Endothelial cell of umbilical vein (primary cell): Measurements from ENCODE around the gene BCCIP. TPM values are rescaled to one million over a fixed set of nuclear protein-coding genes. Genes with fewer than 3 reads are reported as not detected.
A peak's percentile ranks its signal among the peaks of the same experiment; 100 is the strongest.

Source experiments
- BruUV-seq: library from RNA; stranded (reverse); fragments of 400-500 nt; replicated peaks from 2 replicates; lab custom pipeline; 2021; lab: Mats Ljungman, UMichigan
- CTCF ChIA-PET: fragments of 300-600, 350-600 bp; sonication (Branson Sonifier 250); formaldehyde crosslinking; loops from one replicate; lab custom pipeline; 2021; ENCODE audit warnings: antibody characterized with exemption, inconsistent platforms; lab: Charles Lee
- POLR2A ChIA-PET: fragments of 300-600, 350-600 bp; sonication (Branson Sonifier 250); formaldehyde crosslinking; loops from one replicate; lab custom pipeline; 2021; ENCODE audit warnings: antibody characterized with exemption, inconsistent platforms; lab: Charles Lee
- DNase-seq: peaks from one replicate; pipeline ENCODE4 v3.0.0-alpha.2; 2011; ENCODE audit warnings: low read depth, low spot score
- FAIRE-seq: peaks from 2 replicates; lab custom pipeline; 2011; peaks lifted over from hg19 to GRCh38; lab: Jason Lieb, UNC
- H2AFZ ChIP-seq: 2 replicates; pipeline ENCODE4 v1.6.0; 2012; ENCODE audit warnings: low read depth, low read length, control low read depth, inconsistent platforms
- H3K27ac ChIP-seq: 2 replicates; pipeline ENCODE4 v1.5.1; 2011; ENCODE audit warnings: low read depth, mild to moderate bottlenecking, control low read depth, low read length, moderate library complexity; ENCODE audit not compliant: insufficient read depth
- H3K27me3 ChIP-seq, 2 experiments: 2 replicates each; pipeline versions ENCODE4 v1.6.0 to v1.6.1; 2011; ENCODE audit warnings: low read length in 2 of 2, mixed read lengths in 1 of 2; ENCODE audit not compliant: control insufficient read depth in 2 of 2, insufficient read depth in 2 of 2
- H3K36me3 ChIP-seq, 2 experiments: 2 replicates in 1 of 2; 3 replicates in 1 of 2; pipeline ENCODE4 v1.5.1; 2011; ENCODE audit warnings: low read length in 2 of 2, mild to moderate bottlenecking in 1 of 2, moderate library complexity in 1 of 2; ENCODE audit not compliant: control insufficient read depth in 2 of 2, insufficient read depth in 2 of 2; ENCODE audit errors: extremely low read depth in 1 of 2
- H3K4me1 ChIP-seq: 3 replicates; pipeline ENCODE4 v1.5.1; 2011; ENCODE audit warnings: mild to moderate bottlenecking, low read length; ENCODE audit not compliant: control insufficient read depth, insufficient read depth; ENCODE audit errors: extremely low read depth
- H3K4me2 ChIP-seq: 2 replicates; pipeline ENCODE4 v1.6.1; 2011; ENCODE audit warnings: low read length, control low read depth, mixed read lengths; ENCODE audit not compliant: insufficient read depth
- H3K4me3 ChIP-seq, 3 experiments: fragments of 200-600 bp in 1 of 3; sonication (generic), shearing (Covaris generic) in 1 of 3; replicated peaks in 1 of 3; 2 replicates each; pipeline ENCODE4 v1.5.1; 2011 to 2016; ENCODE audit warnings: control low read depth in 3 of 3, low read length in 3 of 3, mild to moderate bottlenecking in 2 of 3, inconsistent platforms in 1 of 3, low read depth in 1 of 3, moderate library complexity in 1 of 3; ENCODE audit not compliant: insufficient read depth in 1 of 3
- H3K79me2 ChIP-seq: 2 replicates; pipeline ENCODE4 v1.6.0; 2012; ENCODE audit warnings: low read length, inconsistent platforms; ENCODE audit not compliant: control insufficient read depth, insufficient read depth
- H3K9ac ChIP-seq: replicated peaks from 2 replicates; pipeline ENCODE3; 2011; ENCODE audit warnings: low read length, control low read depth; ENCODE audit not compliant: insufficient read depth; ENCODE audit errors: extremely low read depth
- H3K9me1 ChIP-seq: replicated peaks from 3 replicates; pipeline ENCODE4 v1.6.0; 2011; ENCODE audit warnings: mild to moderate bottlenecking, low read length; ENCODE audit not compliant: control insufficient read depth, insufficient read depth; ENCODE audit errors: extremely low read depth
- H3K9me3 ChIP-seq: replicated peaks from 2 replicates; pipeline ENCODE4 v1.5.1; 2012; ENCODE audit warnings: low read length, inconsistent platforms; ENCODE audit not compliant: control insufficient read depth, insufficient read depth
- H4K20me1 ChIP-seq: replicated peaks from 2 replicates; pipeline ENCODE3; 2011; ENCODE audit warnings: mild to moderate bottlenecking, low read length; ENCODE audit not compliant: control insufficient read depth, insufficient read depth; ENCODE audit errors: extremely low read depth
- EZH2 ChIP-seq: IDR thresholded peaks from 2 replicates; pipeline ENCODE4 v1.6.1; 2012; ENCODE audit warnings: borderline replicate concordance, low read depth, mild to moderate bottlenecking, moderate library complexity, low read length, inconsistent platforms; ENCODE audit not compliant: severe bottlenecking
- FOS ChIP-seq: IDR thresholded peaks from 2 replicates; pipeline ENCODE4 v1.6.1; 2011; ENCODE audit warnings: mild to moderate bottlenecking, low read length, moderate library complexity, borderline replicate concordance; ENCODE audit not compliant: insufficient read depth
- GATA2 ChIP-seq: IDR thresholded peaks from 2 replicates; pipeline ENCODE4 v1.7.0; 2011; ENCODE audit warnings: low read depth, mild to moderate bottlenecking, moderate library complexity, mixed read lengths, low read length; ENCODE audit not compliant: insufficient read length, insufficient read depth
- JUN ChIP-seq: IDR thresholded peaks from 2 replicates; pipeline ENCODE4 v1.6.1; 2011; ENCODE audit warnings: borderline replicate concordance, low read depth; ENCODE audit not compliant: insufficient read length, insufficient read depth
- dilution Hi-C: fragments of 300-500 bp; cut with MboI; formaldehyde crosslinking; loops from one replicate; pipeline ENCODE4 v1.15.0; 2019; ENCODE audit warnings: low sequenced_read_pairs; ENCODE audit not compliant: extremely low pct_ligation_motif_present
- intact Hi-C: fragments of 100-400 bp; cut with micrococcal nuclease; formaldehyde crosslinking; loops from one replicate; pipeline ENCODE4 v1.10.0; 2022
- polyA plus RNA-seq, 4 experiments: library from polyadenylated mRNA; depleted of rRNA in 3 of 4; stranded (reverse) in 3 of 4; unstranded in 1 of 4; fragments of >200 nt; gene quantifications; 2 replicates each; pipeline versions ENCODE4 v1.2.1 to v1.2.3, GENCODE V29; 2011 to 2012; ENCODE audit warnings: missing spikeins in 1 of 4
- total RNA-seq: library from RNA; stranded (reverse); gene quantifications from 2 replicates; pipeline ENCODE4 v1.2.3, GENCODE V29; 2021

BCCIP gene
- total and polyA plus RNA-seq, 2 donors (not counting 3 experiments of a cell fraction or from before 2014, with no cell fraction given) = 14.5 to 73.5 TPM

- no peak overlapping the region for H3K4me2 ChIP-seq
- H3K27me3 ChIP-seq = no peaks in the 10 kb centered on the region
- POLR2A ChIA-PET = interaction anchor here (0.6 to 0.7 kb wide), 4 partner anchors 29 to 1607 kb away, joined by 3 to 8 read pairs (median 4); partner anchors contain the start of genes BCCIP and UROS
- BruUV-seq = no TSS peak
- DNase-seq (peak; percentile 75), FAIRE-seq (peak; percentile 95)
- no peak overlapping the region for H3K27ac ChIP-seq
- no peaks in the 10 kb centered on the region for H3K9me3 ChIP-seq
- dilution Hi-C loops = no loop called here
- H3K4me3 ChIP-seq = no peak overlapping the region
- no peaks in the 10 kb centered on the region for H4K20me1 ChIP-seq
- H2AFZ ChIP-seq = no peak overlapping the region
- TF ChIP-seq FOS (peak; percentile 82), JUN (peak; percentile 63), EZH2 (no peak)
- peaks cover 3% of the 10 kb centered on the region for H3K79me2 ChIP-seq
- no peaks in the 10 kb centered on the region for H3K36me3 ChIP-seq
- CTCF ChIA-PET = interaction anchor here (2.9 kb wide), 1 partner anchor 10 kb away, joined by 20 read pairs; no protein-coding TSS in a partner anchor
- H3K9me1 ChIP-seq = no peaks in the 10 kb centered on the region
- H3K9ac ChIP-seq = no peak overlapping the region
- intact Hi-C loops = loop anchor here (1.0 kb wide), 1 partner anchor 16 kb away; no protein-coding TSS in a partner anchor
- H3K4me1 ChIP-seq = peaks cover 4% of the 10 kb centered on the region
Observed at GRCh38 chr10:125878957-125879835, 55.9 kb downstream of the BCCIP start.

GRCh38 chr10:125880719-125881118, 57.4 kb downstream of the BCCIP start:
- H3K4me1 ChIP-seq = peaks cover 4% of the 10 kb centered on the region
- H3K9me1 ChIP-seq = no peaks in the 10 kb centered on the region
- no peak overlapping the region for H3K27ac ChIP-seq
- ChIA-PET POLR2A (no interaction called here), CTCF (interaction anchor here (2.9 kb wide), 1 partner anchor 12 kb away, joined by 20 read pairs; no protein-coding TSS in a partner anchor)
- intact Hi-C loops = no loop called here
- H3K27me3 ChIP-seq = no peaks in the 10 kb centered on the region
- TF ChIP-seq GATA2 (no peak), FOS (no peak)
- no peaks in the 10 kb centered on the region for H4K20me1 ChIP-seq
- H3K9ac ChIP-seq = no peak overlapping the region
- no peak overlapping the region for H3K4me3 ChIP-seq
- FAIRE-seq (no peak), DNase-seq (no peak)
- no TSS peak for BruUV-seq
- H3K36me3 ChIP-seq = no peaks in the 10 kb centered on the region
- H2AFZ ChIP-seq = no peak overlapping the region
- no peak overlapping the region for H3K4me2 ChIP-seq
- peaks cover 3% of the 10 kb centered on the region for H3K79me2 ChIP-seq
- no peaks in the 10 kb centered on the region for H3K9me3 ChIP-seq
- dilution Hi-C loops = no loop called here
